Nephron (organoid): ENCODE data around the gene CTIF.
A peak's percentile ranks its signal among the peaks of the same experiment; 100 is the strongest.

Source experiments
- H3K27ac Mint-ChIP-seq, 3 experiments: 2 replicates each; pipeline ENCODE4 v1.8.0; 2020; ENCODE audit warnings: mixed read lengths in 3 of 3, mild to moderate bottlenecking in 2 of 3, moderate library complexity in 1 of 3
- H3K27me3 Mint-ChIP-seq: 2 replicates; pipeline ENCODE4 v1.8.0; 2021; ENCODE audit warnings: low read depth, mild to moderate bottlenecking, moderate library complexity, mixed read lengths
- H3K36me3 Mint-ChIP-seq: 2 replicates; pipeline ENCODE4 v1.8.0; 2020; ENCODE audit warnings: low read depth, mixed read lengths
- H3K4me1 Mint-ChIP-seq: 2 replicates; pipeline ENCODE4 v1.8.0; 2020; ENCODE audit warnings: mixed read lengths
- H3K4me3 Mint-ChIP-seq, 3 experiments: 2 replicates each; pipeline ENCODE4 v1.8.0; 2020; ENCODE audit warnings: mild to moderate bottlenecking in 3 of 3, mixed read lengths in 3 of 3, moderate library complexity in 2 of 3
- H3K9me3 Mint-ChIP-seq: 2 replicates; pipeline ENCODE4 v1.8.0; 2020; ENCODE audit warnings: mixed read lengths
- CTCF ChIP-seq, 3 experiments: fragments of 200-600 bp; sonication (generic); IDR thresholded peaks; one replicate each; pipeline ENCODE4 v1.5.0; 2021; ENCODE audit warnings: antibody characterized with exemption in 3 of 3; ENCODE audit not compliant: unreplicated experiment in 3 of 3

Gene CTIF

GRCh38 chr18:48825101-48825745 is 286.4 kb downstream of the CTIF start:
- Mint-ChIP-seq H3K36me3 (peaks cover 34% of the 10 kb centered on the region), H3K27me3 (no peaks in the 10 kb centered on the region), H3K9me3 (peaks cover 4% of the 10 kb centered on the region), H3K4me1 (peaks cover 58% of the 10 kb centered on the region), H3K27ac (peak overlapping the region; percentile 97 to 99 (median 98)), H3K4me3 (peak overlapping the region; percentile 9 to 35 (median 30))
- no peak for TF ChIP-seq CTCF (IDR thresholded peaks at IDR 0.05; ENCODE audit: unreplicated experiment in 3 of 3)

GRCh38 chr18:48826271-48826670 is 287.4 kb downstream of the CTIF start:
- no peak for TF ChIP-seq CTCF (IDR thresholded peaks at IDR 0.05; ENCODE audit: unreplicated experiment in 3 of 3)
- Mint-ChIP-seq H3K4me3 (peak overlapping the region in 2 of 3 experiments; percentile 81 to 82), H3K27ac (peak overlapping the region; percentile 97 to 99 (median 98)), H3K27me3 (no peaks in the 10 kb centered on the region), H3K36me3 (peaks cover 33% of the 10 kb centered on the region), H3K4me1 (peaks cover 69% of the 10 kb centered on the region), H3K9me3 (peaks cover 4% of the 10 kb centered on the region)

DNA sequence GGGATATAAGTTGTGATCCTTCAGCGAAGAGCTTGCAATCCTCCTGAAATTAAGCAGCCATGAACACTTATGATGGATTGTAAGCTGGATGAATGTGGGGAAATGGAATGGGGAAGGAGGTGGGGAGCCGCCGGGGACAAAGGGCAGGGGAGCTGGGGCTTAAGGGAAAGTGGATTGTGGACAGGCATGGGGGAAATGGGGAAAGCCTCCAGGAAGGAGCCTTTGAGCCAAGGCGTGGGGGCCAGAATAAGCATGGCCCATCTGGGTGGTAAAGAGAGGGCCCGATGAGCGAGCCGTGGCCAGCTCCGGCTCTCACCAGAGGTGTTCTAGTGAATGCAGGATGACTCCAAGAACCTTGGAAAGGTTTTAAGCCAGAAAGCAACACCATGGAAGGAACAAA is 288.0 kb downstream of the CTIF start:
- TF ChIP-seq CTCF (IDR thresholded peaks at IDR 0.05; ENCODE audit: unreplicated experiment in 3 of 3), result no peak
- H3K4me1 Mint-ChIP-seq, result peaks cover 71% of the 10 kb centered on the region
- H3K27ac Mint-ChIP-seq, result peak overlapping the region; percentile 97 to 99 (median 98)
- H3K36me3 Mint-ChIP-seq, result peaks cover 32% of the 10 kb centered on the region
- H3K27me3 Mint-ChIP-seq, result no peaks in the 10 kb centered on the region
- H3K4me3 Mint-ChIP-seq, result peak overlapping the region; percentile 43 to 82 (median 81)
- H3K9me3 Mint-ChIP-seq, result peaks cover 4% of the 10 kb centered on the region

- Mint-ChIP-seq H3K4me3 (peak overlapping the region; percentile 81 to 82 (median 81)), H3K27me3 (no peaks in the 10 kb centered on the region), H3K4me1 (peaks cover 76% of the 10 kb centered on the region), H3K36me3 (peaks cover 24% of the 10 kb centered on the region), H3K27ac (peak overlapping the region; percentile 97 to 99 (median 98)), H3K9me3 (peaks cover 4% of the 10 kb centered on the region)
- TF ChIP-seq CTCF (IDR thresholded peaks at IDR 0.05; ENCODE audit: unreplicated experiment in 3 of 3), result no peak
These were observed 288.7 kb downstream of the CTIF start for GRCh38 chr18:48827291-48828193.

- peaks cover 4% of the 10 kb centered on the region for H3K9me3 Mint-ChIP-seq
- H3K4me1 Mint-ChIP-seq, result peaks cover 82% of the 10 kb centered on the region
- H3K27ac Mint-ChIP-seq, result peak overlapping the region; percentile 97 to 99 (median 98)
- H3K36me3 Mint-ChIP-seq, result peaks cover 18% of the 10 kb centered on the region
- H3K4me3 Mint-ChIP-seq, result peak overlapping the region; percentile 81 to 82 (median 81)
- no peaks in the 10 kb centered on the region for H3K27me3 Mint-ChIP-seq
- no peak for TF ChIP-seq CTCF (IDR thresholded peaks at IDR 0.05; ENCODE audit: unreplicated experiment in 3 of 3)
These were observed 289.3 kb downstream of the CTIF start for GRCh38 chr18:48828194-48828545.
